Globus pallidus (tissue), 1 donor: ENCODE measurements around the gene FAM171A2.
"Not testable (repeated sequence)": the region's sequence is repeated elsewhere in the genome, so short reads cannot be mapped to it uniquely, and the experiment has no call there.

Experiments used
- DNase-seq: peaks from one replicate; pipeline ENCODE4 v3.0.0-alpha.2; 2015; ENCODE audit warnings: low spot score

Gene FAM171A2

DNA sequence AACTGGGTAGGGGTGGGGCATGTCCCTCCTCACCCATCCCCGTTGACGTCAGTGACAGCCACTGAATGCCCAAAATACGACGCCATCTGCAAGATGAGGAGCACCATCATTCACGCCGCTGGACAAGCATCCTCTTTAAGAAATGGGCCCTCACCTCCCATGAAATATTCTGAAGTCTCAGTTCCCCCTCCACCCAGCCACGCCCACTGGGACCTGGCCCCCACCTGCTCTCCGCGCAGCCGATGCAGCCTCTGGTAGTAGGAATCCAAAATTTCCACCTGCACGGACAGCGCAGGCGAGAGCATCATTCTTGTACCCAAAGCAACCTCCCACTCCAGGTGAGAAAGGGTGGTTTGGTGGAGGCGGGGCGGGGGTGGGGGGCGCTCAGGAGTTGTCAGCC, 20.2 kb upstream of the FAM171A2 start:
- DNase-seq, result no peak

DNA sequence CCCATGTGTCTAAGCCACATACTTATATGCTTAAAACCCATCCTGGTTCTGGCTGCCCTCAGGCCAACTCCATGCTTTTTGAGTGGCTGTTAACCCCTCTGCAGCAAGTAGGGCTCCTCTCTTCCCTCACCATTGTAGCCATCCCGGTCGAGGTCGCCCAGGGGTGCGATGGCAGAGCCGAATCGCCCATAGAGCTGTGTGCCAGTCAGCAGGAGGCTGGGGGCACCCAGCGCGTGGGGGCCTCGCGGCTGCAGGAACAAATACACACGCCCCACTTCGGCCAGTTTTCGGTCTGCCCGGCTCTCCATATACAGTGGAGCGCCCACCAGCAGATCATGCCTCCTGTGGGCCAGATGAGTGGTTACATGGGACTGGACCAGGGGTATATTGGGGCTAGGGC, 19.7 kb upstream of the FAM171A2 start:
- no peak for DNase-seq

DNA sequence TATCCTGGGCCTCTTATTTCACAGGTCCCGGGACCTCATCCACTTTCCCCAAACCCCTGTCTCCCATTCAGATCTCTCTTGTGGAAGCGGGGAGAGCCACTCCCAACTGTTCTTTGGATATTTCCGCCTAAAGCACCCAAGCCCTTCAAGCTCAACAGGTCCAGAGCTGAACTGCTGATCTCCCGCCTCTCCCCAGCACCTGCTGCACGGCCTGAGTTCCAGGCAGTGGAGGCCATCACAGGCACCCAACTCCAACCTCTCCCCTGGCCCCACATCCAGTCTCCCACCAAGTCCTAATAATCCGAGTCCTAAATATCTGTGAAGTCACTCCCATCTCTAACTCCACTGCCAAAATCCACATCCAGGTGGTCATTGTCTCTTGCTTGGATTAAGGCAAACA, 19.3 kb upstream of the FAM171A2 start:
- no peak for DNase-seq

DNA sequence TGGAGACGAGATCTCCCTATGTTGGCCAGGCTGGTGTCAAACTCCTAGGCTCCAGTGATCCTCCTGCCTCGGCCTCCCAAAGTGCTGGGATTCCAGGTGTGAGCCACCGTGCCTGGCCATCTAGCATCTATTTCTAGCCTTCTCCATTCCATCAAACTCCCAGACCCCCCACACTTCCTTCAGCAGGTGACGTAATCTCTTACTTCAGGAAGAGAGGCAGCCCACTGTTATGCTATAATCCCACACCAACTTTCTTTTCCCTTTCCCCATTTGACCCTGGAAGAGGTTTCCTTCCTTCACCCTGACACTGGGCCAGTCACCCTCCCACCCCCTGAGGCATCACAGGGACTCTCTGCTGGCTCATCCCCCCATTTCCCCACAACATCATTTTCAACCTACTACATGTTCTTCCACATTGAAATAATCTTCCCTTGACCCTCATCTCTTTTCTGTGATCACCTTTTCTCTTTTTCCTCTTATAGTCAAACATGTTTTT, 18.2 kb upstream of the FAM171A2 start:
- no peak for DNase-seq

DNA sequence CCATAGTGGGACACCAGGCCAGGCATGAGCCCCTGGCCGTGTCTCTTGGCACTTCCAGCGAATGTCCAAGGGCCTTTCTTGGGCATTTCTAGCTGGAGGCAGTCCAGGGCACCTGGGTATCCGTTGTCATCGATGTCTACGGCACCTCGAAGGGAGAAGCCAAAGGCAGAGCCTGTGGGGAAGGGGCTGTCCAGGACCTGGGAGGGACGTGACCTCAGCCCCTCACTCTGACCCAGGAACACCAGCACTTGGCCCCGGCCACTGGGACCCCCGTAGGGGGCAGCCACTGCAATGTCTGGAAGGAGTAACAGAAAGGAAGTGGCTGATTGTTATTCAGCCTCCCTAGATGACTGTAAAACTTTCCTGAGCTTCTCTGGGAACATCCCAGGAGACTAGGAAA, 17.1 kb upstream of the FAM171A2 start:
- DNase-seq, result no peak

DNA sequence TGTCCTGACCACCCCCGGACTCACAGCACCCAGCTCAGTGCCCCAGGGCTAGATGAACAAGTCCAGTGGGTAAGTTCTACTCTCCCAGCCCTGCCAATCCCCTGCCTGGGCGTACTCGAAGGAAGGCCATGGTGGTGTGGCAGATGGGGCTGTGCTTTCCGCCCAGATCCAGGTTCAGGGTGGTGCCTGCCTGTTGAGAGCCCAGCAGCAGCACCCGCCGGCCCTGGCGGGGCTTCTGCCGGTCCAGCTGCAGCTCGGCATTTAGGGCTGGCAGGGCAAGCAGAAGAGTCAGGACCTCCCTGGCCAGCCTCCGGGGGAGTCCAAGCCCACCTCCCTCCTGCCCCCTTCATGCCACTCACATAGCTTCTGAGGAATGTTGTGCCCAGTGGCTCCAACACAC, 16.2 kb upstream of the FAM171A2 start:
- DNase-seq, result no peak

DNA sequence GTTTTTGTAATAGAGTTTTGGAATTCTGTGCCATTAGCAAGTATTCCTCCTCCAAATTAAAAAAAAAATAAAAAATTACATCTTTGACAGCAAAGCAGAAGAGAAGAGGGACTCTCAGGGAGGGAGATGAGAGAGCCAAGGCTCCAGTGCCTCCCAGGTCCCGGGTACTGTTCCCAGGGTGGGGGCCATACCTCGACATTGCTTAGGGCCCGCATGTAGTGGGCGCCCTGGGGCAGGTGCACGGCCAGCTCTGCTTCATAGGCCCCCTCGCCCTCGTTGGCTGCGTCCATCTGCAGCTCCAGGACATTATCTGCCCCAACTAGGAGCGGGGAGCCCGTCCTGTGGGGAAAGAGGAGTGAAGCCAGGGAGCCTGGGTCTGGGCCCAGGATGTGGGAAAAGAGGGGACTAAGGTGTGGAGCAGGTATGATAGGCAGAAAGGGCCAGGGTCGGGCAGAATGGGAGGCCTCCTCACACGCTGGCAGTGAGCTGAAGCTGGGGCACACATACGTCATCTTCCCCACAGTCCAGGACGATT, 14.6 kb upstream of the FAM171A2 start:
- no peak for DNase-seq

DNA sequence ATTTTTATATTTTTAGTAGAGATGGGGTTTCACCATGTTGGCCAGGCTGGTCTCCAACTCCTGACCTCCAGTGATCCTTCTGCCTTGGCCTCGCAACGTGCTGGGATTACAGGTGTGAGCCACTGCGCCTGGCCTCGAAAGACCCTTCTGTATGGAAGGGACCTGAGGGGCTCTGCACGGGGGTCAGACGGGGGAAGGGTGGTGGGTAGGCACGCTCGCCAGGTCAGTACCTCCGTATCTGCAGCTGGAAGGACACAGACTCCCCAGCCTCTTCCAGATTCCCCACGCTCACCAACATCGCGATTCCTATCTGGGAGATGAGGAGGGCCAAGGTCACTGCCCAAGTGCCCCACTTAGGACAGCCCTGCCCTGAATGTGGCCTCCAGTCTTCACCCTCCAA, 13.1 kb upstream of the FAM171A2 start:
- no peak for DNase-seq

DNA sequence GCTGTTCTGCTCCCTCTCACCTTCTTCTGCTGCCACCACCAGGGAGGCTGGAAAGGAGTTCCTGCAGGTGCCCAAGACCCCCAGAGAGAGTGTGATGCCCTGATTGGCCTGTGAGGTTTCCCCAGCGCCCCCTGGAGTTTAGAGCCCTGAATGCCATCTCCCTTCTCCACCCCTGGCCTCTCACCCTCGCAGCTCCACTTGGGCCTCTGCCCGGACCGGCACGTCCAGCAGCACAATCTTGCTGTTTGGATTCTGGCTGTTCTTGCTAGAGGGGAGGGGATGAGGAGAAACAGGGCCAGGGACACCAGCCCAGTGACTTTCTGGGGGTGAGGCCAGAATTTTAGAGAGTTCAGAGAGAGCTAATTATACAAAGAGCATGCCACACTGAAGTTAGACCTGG, 12.5 kb upstream of the FAM171A2 start:
- DNase-seq, result no peak

DNA sequence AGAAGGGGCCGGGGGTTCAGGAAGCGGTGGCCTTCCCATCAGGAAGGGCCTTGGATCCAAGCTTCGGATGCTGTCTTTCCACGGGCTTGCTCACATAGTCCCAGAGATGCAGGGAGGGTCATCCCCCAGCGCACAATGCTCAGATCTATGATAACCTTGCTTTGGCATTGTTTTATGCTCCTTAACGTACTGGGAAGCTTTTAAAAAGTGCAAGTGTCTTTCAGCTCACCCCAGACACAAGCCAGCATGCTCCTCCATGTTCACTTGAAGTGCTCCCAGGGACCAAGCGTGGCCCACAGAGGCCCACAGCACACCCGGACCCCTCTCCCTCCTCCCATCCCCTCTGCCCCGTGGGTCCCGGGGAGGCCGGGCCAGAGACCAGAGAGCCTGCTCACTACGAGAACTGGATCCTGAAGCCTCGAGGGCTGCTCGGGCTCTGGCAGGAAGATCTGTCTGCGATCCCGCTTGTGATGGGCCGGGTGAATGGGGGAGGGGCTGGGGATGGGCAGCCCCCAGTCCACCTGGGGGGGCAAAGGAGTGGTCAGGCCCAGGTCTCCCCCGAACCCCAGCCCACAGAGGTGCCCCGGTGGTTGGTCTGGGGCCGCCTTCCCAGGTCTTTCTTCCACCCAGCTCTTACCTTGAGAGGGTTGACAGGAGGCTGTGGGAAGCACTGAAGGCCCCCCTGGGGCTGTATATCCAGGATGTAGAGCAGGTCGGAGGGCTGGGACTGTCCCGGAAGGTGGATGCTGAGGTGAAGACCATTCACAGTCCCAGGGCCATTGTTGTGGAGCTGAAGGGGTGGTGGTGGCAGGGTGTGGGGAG, 11.8 kb upstream of the FAM171A2 start:
- DNase-seq, result no peak

DNA sequence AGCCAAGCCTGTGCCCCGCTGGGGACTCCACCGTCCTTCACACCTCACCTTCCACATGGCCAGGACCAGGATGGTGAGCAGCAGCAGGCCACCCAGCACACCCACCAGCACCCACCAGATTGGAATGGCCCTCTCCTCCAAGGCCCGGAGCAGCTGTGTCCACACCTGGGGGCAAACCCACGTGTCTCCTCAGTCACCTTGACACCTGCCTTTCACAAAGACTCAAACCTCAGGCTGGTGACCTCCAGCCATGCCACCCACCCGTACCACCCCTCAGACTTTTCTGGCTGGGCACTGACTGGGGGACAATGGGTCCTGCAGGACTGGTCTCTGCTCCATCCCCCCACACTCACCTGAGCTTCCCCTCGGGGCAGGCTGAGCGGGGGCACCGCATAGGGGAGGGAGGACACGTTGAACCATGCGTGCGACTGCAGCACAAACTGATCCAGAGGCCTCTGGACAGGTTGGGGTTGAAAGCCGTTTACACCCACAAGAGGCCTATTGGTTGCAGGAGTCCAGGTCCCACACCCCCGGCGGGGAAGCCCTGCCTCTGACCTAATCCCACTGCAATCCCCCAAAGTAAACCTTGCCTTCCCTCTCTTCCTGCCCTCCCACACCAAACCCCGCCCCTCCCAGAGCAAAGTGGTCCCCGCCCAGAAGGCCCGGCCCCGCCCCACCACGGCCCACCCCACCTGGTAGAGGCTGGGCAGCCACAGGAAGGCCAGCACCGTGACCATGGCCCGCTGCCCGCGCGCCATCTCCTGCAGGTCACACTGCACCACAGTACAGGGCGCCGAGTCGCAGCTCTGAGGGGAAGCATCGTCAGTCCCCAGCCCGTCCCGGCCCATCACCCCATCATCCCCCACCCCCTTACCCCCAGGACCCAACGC, 10.9 kb upstream of the FAM171A2 start:
- no peak for DNase-seq

DNA sequence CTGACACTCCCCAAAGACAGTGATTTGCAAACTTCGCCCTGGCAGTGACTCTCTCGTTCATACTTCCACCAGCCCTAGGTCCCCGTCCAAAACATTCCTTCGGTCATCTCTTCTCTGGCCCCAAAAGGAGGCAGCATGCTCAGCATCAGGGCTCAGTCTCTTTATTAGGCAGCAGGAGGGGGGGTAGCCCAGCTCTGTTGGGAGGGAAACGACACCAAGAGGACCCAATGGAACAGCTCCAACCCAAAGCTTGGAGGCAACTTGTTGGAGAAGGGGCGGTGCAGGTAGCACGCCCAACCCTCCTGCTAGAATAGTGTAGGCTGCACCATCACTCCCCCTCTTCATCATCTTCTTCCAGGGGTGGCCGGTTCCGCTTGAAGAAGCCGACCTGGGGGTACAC, 8.4 kb upstream of the FAM171A2 start:
- DNase-seq, result no peak

DNA sequence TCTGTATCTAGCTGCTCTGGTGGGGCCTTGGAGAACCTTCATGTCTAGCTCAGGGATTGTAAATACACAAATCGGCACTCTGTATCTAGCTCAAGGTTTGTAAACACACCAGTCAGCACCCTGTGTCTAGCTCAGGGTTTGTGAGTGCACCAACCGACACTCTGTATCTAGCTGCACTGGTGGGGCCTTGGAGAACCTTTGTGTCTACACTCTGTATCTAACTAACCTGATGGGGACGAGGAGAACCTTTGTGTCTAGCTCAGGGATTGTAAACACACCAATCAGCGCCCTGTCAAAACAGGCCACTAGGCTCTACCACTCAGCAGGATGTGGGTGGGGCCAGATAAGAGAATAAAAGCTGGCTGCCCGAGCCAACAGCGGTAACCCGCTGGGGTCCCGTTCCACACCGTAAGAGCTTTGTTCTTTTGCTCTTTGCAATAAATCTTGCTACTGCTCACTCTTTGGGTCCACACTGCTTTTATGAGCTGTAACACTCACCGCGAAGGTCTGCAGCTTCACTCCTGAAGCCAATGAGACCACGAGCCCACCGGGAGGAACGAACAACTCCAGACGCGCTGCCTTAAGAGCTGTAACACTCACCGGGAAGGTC, 5.9 kb upstream of the FAM171A2 start:
- not testable (repeated sequence) for DNase-seq

DNA sequence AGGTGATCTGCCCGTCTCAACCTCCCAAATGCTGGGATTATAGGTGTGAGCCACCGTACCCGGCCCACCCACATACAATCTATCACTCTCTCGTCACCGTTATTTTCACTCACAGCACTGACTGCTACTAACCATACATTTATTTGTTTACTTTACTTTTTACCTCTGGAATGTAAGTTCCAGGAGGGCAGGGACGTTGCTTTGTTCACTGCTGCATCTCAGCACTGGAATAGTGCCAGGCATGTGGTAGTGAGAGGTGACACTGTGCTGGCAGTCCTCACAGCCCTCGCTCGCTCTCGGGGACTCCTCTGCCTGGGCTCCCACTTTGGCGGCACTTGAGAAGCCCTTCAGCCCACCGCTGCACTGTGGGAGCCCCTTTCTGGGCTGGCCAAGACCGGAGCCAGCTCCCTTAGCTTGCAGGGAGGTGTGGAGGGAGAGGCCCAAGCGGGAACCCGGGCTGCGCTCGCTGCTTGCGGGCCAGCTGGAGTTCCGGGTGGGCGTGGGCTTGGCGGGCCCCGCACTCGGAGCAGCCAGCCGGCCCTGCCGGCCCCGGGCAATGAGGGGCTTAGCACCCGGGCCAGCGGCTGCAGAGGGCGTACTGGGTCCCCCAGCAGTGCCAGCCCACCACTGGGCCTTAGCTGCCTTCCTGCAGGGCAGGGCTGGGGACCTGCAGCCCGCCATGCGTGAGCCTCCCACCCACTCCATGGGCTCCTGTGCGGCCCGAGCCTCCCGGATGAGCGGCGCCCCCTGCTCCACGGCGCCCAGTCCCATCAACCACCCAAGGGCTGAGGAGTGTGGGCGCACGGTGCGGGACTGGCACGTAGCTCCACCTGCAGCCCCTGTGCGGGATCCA, 5.0 kb upstream of the FAM171A2 start:
- DNase-seq, result not testable (repeated sequence)

DNA sequence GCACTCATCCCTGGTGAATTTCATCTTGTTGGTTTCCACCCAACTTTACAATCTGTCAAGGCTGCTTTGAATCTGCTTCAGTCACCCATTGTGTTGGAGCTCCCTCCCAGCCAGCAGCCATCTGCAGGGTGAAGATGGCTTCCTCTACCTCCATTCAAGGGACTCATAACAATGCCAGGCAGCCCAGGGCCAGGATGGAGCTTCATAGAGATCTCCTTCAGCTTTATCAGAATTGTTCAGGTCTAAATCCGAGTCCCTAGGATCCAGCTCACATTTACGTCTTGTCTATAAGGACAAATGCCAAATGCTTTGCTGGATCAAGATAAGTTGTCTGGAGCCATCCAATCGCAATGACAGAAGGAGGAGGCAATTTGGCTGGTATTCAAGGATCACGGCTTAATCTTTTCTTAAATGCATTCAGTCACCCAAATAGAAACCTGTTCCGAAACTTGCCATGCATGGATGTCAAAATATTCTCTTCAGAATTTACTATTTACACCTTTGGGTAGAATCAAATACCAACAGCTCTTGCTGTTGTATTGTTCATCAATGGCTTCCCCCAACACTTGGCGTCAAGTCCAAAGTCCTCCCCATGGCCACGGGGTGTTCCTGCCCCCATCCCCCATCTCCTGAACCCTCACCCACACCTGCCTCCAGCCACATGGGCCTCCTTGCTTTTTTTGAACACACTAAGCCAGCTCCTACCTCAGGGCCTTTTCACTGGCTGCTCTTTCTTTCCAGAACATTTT, 3.8 kb upstream of the FAM171A2 start:
- no peak for DNase-seq

DNA sequence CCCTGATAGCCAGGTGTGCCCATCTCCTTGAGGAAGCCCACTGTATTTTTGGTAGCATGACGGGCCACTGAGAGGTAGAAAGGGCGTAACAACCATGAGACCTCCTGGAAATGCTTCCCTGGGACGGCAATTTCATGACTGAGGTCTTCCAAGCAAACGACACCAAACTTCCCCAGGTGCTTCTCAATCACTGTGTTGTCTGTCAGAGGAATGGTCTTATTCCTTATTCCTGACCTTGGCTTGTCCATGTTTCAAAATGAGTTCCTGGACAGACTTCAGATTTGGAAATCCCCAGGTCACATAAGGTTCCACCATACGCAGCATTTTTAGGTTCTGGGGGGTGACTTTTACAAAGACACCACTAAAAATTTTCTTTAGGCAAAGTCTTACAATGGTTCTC, 1.4 kb upstream of the FAM171A2 start:
- not testable (repeated sequence) for DNase-seq

DNA sequence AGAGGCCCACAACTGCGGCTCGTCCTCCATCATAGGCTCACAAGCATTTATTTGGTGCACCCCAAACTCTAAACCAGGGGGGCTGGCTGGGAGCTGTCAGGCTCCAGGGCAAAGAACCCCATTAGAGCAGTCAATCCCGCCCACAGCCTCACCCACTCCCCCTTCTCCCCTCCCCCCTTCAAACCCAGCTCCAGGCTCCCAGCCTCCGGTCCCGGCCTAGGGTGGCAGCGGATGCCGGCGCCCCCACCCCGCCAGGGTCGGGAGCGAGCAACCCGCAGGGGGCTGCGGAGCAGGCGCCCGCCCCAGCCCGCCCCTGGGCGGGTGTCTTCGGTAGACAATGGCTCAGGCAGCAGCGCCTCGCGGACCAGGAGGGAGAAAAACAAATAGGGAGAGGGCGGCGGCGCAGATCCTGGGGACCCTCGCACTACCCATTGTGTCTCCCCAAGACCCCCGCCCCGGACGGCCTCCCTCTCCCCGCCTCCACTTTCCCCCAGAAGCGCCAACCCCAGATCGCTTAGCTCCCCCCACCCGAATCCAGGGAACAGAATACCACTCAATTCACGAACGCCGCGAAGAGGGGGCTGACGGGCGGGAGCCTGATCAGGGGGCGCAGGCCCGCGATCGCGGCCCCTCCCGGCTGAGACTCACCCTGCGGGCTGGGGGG, 572 bp downstream of the FAM171A2 start:
- no peak for DNase-seq

DNA sequence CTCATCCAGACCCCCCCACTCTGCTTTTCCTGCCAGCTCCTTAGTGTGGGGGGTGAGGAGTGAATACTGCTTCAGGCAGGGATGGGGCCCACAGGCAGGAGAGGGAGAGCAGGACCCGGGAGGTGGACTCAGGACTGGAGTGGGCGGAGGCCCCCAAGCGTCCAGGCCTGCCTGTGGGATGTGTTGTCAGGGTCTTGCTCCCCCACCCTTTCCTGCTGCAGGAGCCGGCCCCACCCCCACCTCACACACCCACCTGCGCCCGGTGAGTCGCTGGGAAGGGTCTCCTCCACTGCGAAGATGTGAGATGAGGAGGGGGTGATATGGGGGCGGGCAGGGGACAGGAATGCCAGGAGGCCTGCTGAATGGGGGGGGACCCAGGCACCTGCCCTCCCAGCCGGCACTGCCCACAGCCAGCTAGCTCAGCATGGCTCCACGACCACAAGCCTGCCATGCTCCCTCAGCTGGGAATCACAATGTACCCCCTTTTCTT, 1.1 kb downstream of the FAM171A2 start:
- no peak for DNase-seq

DNA sequence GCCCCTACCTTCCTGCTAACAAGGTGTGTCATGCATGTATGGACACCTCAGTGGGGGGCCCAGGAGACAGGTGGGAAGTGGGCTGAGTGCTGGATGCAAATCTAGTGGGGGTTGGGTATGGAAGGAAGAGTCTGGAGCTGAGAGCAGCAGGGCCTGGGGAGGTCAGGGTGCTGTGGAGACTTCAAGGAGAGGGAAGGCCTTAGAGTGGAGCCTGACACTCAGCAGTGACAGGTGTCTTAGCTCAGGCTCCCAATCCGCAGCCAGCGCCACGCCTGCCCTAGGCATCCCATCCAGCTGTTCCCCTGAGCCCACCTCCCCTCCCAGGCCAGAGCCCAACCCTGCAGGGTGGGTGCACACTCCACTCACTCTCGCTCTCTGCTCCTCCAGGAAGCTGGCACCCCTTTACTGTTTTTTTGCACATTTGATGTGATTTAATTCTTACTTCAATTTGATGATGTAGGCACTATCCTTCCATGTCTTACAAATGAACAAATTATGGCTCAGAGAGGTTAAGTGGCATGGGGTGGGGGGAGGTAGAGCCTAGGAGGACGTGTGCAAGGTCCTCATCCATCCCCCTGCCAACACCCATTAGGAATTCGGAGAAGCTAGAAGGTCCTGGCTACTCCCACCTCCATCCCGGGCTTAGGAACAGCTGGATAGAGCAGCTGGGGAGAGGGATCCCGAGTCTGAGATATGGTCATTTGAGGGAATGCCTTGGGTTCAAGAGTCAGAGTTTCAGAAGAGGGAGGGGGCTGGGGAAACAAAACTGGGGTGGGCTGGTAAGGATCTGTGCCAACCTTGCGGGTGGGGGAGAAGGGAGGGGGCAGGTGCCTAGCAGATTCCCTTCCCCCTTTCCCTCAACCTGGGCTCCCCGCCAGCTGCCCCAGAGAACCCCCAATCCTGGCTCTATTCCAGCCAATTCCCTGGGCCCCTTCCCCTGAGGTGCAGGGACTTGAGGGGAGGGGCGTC, 2.1 kb downstream of the FAM171A2 start:
- DNase-seq, result no peak
